Endodermal cell (in vitro differentiated cells): ENCODE measurements around the gene NPTX1. TPM values are rescaled to one million over a fixed set of nuclear protein-coding genes. Genes with fewer than 3 reads are reported as not detected.

ENCODE experiments used
- DNase-seq: peaks from one replicate; pipeline ENCODE4 v3.0.0-alpha.2; 2017
- H3K27ac ChIP-seq: 2 replicates; pipeline ENCODE4 v1.5.1; 2013; ENCODE audit warnings: mild to moderate bottlenecking, low read depth, low read length, moderate library complexity
- H3K27me3 ChIP-seq: 2 replicates; pipeline ENCODE4 v1.6.1; 2013; ENCODE audit warnings: mild to moderate bottlenecking, low read length, moderate library complexity; ENCODE audit not compliant: insufficient read depth, control insufficient read depth, poor library complexity, severe bottlenecking
- H3K36me3 ChIP-seq: 2 replicates; pipeline ENCODE4 v1.7.0; 2013; ENCODE audit warnings: mild to moderate bottlenecking, low read length, moderate library complexity; ENCODE audit not compliant: control insufficient read depth, insufficient read depth
- H3K4me1 ChIP-seq: one replicate; pipeline ENCODE4 v1.7.0; 2013; ENCODE audit warnings: low read length; ENCODE audit not compliant: control insufficient read depth, insufficient read depth
- H3K4me3 ChIP-seq: 2 replicates; pipeline ENCODE4 v1.5.1; 2013; ENCODE audit warnings: mild to moderate bottlenecking, low read length, moderate library complexity
- H3K9ac ChIP-seq: 2 replicates; pipeline ENCODE4 v1.6.1; 2013; ENCODE audit warnings: mild to moderate bottlenecking, low read length, moderate library complexity; ENCODE audit not compliant: poor library complexity, severe bottlenecking; ENCODE audit errors: extremely low read depth
- H3K9me3 ChIP-seq: 2 replicates; pipeline ENCODE4 v1.6.1; 2013; ENCODE audit warnings: mild to moderate bottlenecking, low read length, moderate library complexity; ENCODE audit not compliant: control insufficient read depth
- H3K27ac Mint-ChIP-seq: 2 replicates; pipeline ENCODE4 v1.8.0; 2020; ENCODE audit warnings: mixed read lengths
- H3K27me3 Mint-ChIP-seq: 2 replicates; pipeline ENCODE4 v1.8.0; 2021; ENCODE audit warnings: mild to moderate bottlenecking, mixed read lengths; ENCODE audit not compliant: insufficient read depth
- H3K36me3 Mint-ChIP-seq: 2 replicates; pipeline ENCODE4 v1.8.0; 2020; ENCODE audit warnings: low read depth, mixed read lengths
- H3K4me1 Mint-ChIP-seq: 2 replicates; pipeline ENCODE4 v1.8.0; 2020; ENCODE audit warnings: mixed read lengths
- H3K4me3 Mint-ChIP-seq: 2 replicates; pipeline ENCODE4 v1.8.0; 2020; ENCODE audit warnings: mild to moderate bottlenecking, moderate library complexity, mixed read lengths
- H3K9me3 Mint-ChIP-seq: 2 replicates; pipeline ENCODE4 v1.8.0; 2020; ENCODE audit warnings: mild to moderate bottlenecking, mixed read lengths
- CTCF ChIP-seq: fragments of 200-600 bp; sonication (generic); conservative IDR thresholded peaks from 2 replicates; pipeline ENCODE4 v1.5.0; 2021; ENCODE audit warnings: antibody characterized with exemption, mild to moderate bottlenecking
- WGBS, 2 experiments: methylation state at CpG; one replicate each; pipeline versions ENCODE4 v1.1.5 to v1.1.7; 2013; ENCODE audit warnings: missing lambda C conversion rate in 2 of 2, mixed read lengths in 1 of 2; ENCODE audit not compliant: insufficient coverage in 1 of 2, insufficient read length in 1 of 2; 5-methylcytosine and 5-hydroxymethylcytosine counted together
- total RNA-seq, 2 donors: library from RNA; stranded (reverse); fragmentation: NEBNext Ultra II Directional in 1 of 2; extraction: Animal tissue kit (Norgen Biotek cat#: 25700) in 1 of 2; gene quantifications; 2 replicates in 1 of 2; 3 replicates in 1 of 2; pipeline ENCODE4 v1.2.1, GENCODE V29; 2021

Gene NPTX1
- total RNA-seq, 2 donors from 2014 or later = 0.24 to 2.3 TPM

GRCh38 chr17:80470603-80471002, 5.8 kb downstream of the NPTX1 start:
- no peak for TF ChIP-seq CTCF
- Histone ChIP-seq H3K9me3 (no peaks in the 10 kb centered on the region), H3K27me3 (peaks cover 100% of the 10 kb centered on the region), H3K4me1 (peaks cover 4% of the 10 kb centered on the region), H3K9ac (no peak overlapping the region), H3K27ac (no peak overlapping the region), H3K4me3 (no peak overlapping the region), H3K36me3 (no peaks in the 10 kb centered on the region)
- H3K9me3 Mint-ChIP-seq = no peaks in the 10 kb centered on the region
- no peak for DNase-seq
- WGBS, 2 experiments = 85 to 86% methylated on average over 11 to 21 of the region's 21 CpGs
- peaks cover 80% of the 10 kb centered on the region for H3K27me3 Mint-ChIP-seq
- no peak overlapping the region for H3K27ac Mint-ChIP-seq
- no peak overlapping the region for H3K4me3 Mint-ChIP-seq
- H3K36me3 Mint-ChIP-seq = no peaks in the 10 kb centered on the region
- peaks cover 4% of the 10 kb centered on the region for H3K4me1 Mint-ChIP-seq

GRCh38 chr17:80469667-80470066, 6.7 kb downstream of the NPTX1 start:
- DNase-seq = no peak
- Histone ChIP-seq H3K4me3 (no peak overlapping the region), H3K4me1 (no peaks in the 10 kb centered on the region), H3K9ac (no peak overlapping the region), H3K27ac (no peak overlapping the region), H3K9me3 (no peaks in the 10 kb centered on the region), H3K27me3 (peaks cover 98% of the 10 kb centered on the region), H3K36me3 (no peaks in the 10 kb centered on the region)
- peaks cover under 1% of the 10 kb centered on the region for H3K4me1 Mint-ChIP-seq
- H3K27me3 Mint-ChIP-seq = peaks cover 77% of the 10 kb centered on the region
- no peak for TF ChIP-seq CTCF
- no peak overlapping the region for H3K27ac Mint-ChIP-seq
- no peaks in the 10 kb centered on the region for H3K9me3 Mint-ChIP-seq
- 76 to 83% methylated on average over 3 to 11 of the region's 11 CpGs for WGBS, 2 experiments
- no peak overlapping the region for H3K4me3 Mint-ChIP-seq
- H3K36me3 Mint-ChIP-seq = no peaks in the 10 kb centered on the region

- no peaks in the 10 kb centered on the region for H3K4me1 Mint-ChIP-seq
- 80 to 84% methylated on average over 22 to 28 of the region's 28 CpGs for WGBS, 2 experiments
- H3K4me3 Mint-ChIP-seq = no peak overlapping the region
- TF ChIP-seq CTCF = no peak
- Histone ChIP-seq H3K27ac (no peak overlapping the region), H3K27me3 (peaks cover 91% of the 10 kb centered on the region), H3K36me3 (no peaks in the 10 kb centered on the region), H3K4me1 (no peaks in the 10 kb centered on the region), H3K4me3 (no peak overlapping the region), H3K9me3 (no peaks in the 10 kb centered on the region), H3K9ac (no peak overlapping the region)
- H3K27ac Mint-ChIP-seq = no peak overlapping the region
- DNase-seq = no peak
- H3K27me3 Mint-ChIP-seq = peaks cover 71% of the 10 kb centered on the region
- H3K9me3 Mint-ChIP-seq = no peaks in the 10 kb centered on the region
- H3K36me3 Mint-ChIP-seq = no peaks in the 10 kb centered on the region
These were observed 7.5 kb downstream of the NPTX1 start for GRCh38 chr17:80468781-80469493.
